T-helper 17 cell (primary cell): ENCODE measurements around the gene ADAM22. TPM values are rescaled to one million over a fixed set of nuclear protein-coding genes. Genes with fewer than 3 reads are reported as not detected.
A peak's percentile ranks its signal among the peaks of the same experiment; 100 is the strongest.
"Not testable (repeated sequence)": the region's sequence is repeated elsewhere in the genome, so short reads cannot be mapped to it uniquely, and the experiment has no call there.

Experiments used
- ATAC-seq: fragments of 150-1000 bp; cut with Tn5 transposase; 2 replicates; pipeline ENCODE4 v1.10.0; 2021; ENCODE audit warnings: mild to moderate bottlenecking, moderate library complexity
- DNase-seq, 3 donors: peaks; one replicate each; pipeline versions ENCODE4 v3.0.0 to v3.0.0-alpha.2; 2020 to 2021
- H3K9me3 ChIP-seq: one replicate; pipeline ENCODE4 v1.7.0; 2013; ENCODE audit warnings: low read length, mild to moderate bottlenecking; ENCODE audit not compliant: control insufficient read depth, poor library complexity, severe bottlenecking
- H3K27ac Mint-ChIP-seq: one replicate; pipeline ENCODE4 v1.8.0; 2022; ENCODE audit warnings: mild to moderate bottlenecking, moderate library complexity, mixed read lengths
- H3K27me3 Mint-ChIP-seq: one replicate; pipeline ENCODE4 v1.8.0; 2022; ENCODE audit warnings: mixed read lengths
- H3K36me3 Mint-ChIP-seq: one replicate; pipeline ENCODE4 v1.8.0; 2022; ENCODE audit warnings: low read depth, mixed read lengths
- H3K4me1 Mint-ChIP-seq: one replicate; pipeline ENCODE4 v1.8.0; 2022; ENCODE audit warnings: mild to moderate bottlenecking, mixed read lengths
- H3K4me3 Mint-ChIP-seq: one replicate; pipeline ENCODE4 v1.8.0; 2022; ENCODE audit warnings: mild to moderate bottlenecking, moderate library complexity, mixed read lengths
- total RNA-seq, 4 donors: library from RNA in 2 of 4; stranded (reverse) in 2 of 4; gene quantifications; one replicate each; pipeline ENCODE4 v1.2.3 and lab custom pipeline; 2022 to 2026

ADAM22 gene
- 1 to 10 TPM; 2.0 to 3.0 TPM for total RNA-seq
- total RNA-seq (lab: John Stamatoyannopoulos, UW): 5.2 to 6.4 reads per million in 2 donors

DNA sequence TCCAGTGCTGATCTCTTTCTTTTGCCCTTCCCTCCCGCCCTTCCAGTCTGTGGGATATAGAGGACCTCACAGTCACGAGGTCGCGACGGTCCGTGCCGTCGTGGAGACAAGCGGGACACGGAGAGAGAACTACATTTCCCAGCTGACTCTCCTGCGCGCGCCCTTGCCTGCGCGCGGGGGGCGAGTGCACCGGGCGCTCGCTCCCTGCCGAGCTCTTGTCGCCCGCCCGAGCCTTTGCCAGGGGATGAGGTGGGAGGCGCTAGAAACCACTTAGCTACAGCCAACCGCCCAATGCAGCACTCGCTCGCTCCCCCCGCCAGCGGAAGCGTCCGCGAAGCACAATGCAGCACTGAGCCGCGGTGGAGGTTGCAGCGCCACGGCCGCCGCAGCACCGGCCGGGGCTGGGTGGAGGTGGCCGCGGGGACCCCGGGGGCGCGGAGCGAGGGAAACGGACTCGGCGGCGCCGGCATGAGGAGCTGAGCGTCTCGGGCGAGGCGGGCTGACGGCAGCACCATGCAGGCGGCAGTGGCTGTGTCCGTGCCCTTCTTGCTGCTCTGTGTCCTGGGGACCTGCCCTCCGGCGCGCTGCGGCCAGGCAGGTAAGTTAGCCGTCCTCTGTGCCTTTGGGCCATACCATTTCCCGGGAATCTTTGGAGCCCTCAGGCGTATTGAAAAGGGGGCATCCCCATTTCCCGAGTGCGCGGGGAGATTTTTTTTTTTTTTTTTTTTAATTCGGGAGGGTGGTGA lies at the start of gene ADAM22:
Gene ADAM22, plus strand, starts transcription at position 299 of the 746 bp plus-strand sequence. Its CDS starts 215 bp downstream, at position 514.
- Mint-ChIP-seq H3K4me1 (peaks cover 12% of the 10 kb centered on the region), H3K4me3 (peak within 1 kb of the TSS; percentile 90), H3K36me3 (peaks cover 3% of the 10 kb centered on the region), H3K27ac (peak within 1 kb of the TSS; percentile 56), H3K27me3 (no peaks in the 10 kb centered on the region)
- DNase-seq (peak; percentile 57 to 63 (median 62)), ATAC-seq (peak; percentile 94)
- no peaks in the 10 kb centered on the region for H3K9me3 ChIP-seq

GRCh38 chr7:87885018-87885417 lies 49.0 kb upstream of the ADAM22 start:
- Mint-ChIP-seq H3K36me3 (peaks cover 11% of the 10 kb centered on the region), H3K4me1 (peaks cover 20% of the 10 kb centered on the region), H3K27ac (peak overlapping the region; percentile 1), H3K4me3 (no peak overlapping the region), H3K27me3 (no peaks in the 10 kb centered on the region)
- DNase-seq (no peak), ATAC-seq (no peak)
- no peaks in the 10 kb centered on the region for H3K9me3 ChIP-seq

GRCh38 chr7:87886875-87887274 lies 47.2 kb upstream of the ADAM22 start:
- Mint-ChIP-seq H3K27me3 (no peaks in the 10 kb centered on the region), H3K4me3 (no peak overlapping the region), H3K36me3 (peaks cover 11% of the 10 kb centered on the region), H3K27ac (no peak overlapping the region), H3K4me1 (peaks cover 15% of the 10 kb centered on the region)
- ATAC-seq (no peak), DNase-seq (no peak)
- no peaks in the 10 kb centered on the region for H3K9me3 ChIP-seq

GRCh38 chr7:87895363-87895762 lies 38.7 kb upstream of the ADAM22 start:
- Mint-ChIP-seq H3K36me3 (peaks cover 6% of the 10 kb centered on the region), H3K4me1 (peaks cover 7% of the 10 kb centered on the region), H3K4me3 (no peak overlapping the region), H3K27me3 (no peaks in the 10 kb centered on the region), H3K27ac (peak overlapping the region; percentile 49)
- no peaks in the 10 kb centered on the region for H3K9me3 ChIP-seq
- ATAC-seq (no peak), DNase-seq (no peak)

GRCh38 chr7:87899255-87899654 lies 34.8 kb upstream of the ADAM22 start:
- ATAC-seq (no peak), DNase-seq (no peak)
- Mint-ChIP-seq H3K27me3 (no peaks in the 10 kb centered on the region), H3K27ac (no peak overlapping the region), H3K4me1 (peaks cover 14% of the 10 kb centered on the region), H3K4me3 (no peak overlapping the region), H3K36me3 (peaks cover 12% of the 10 kb centered on the region)
- no peaks in the 10 kb centered on the region for H3K9me3 ChIP-seq

- not testable (repeated sequence) for H3K27me3 Mint-ChIP-seq, H3K36me3 Mint-ChIP-seq, H3K4me1 Mint-ChIP-seq, H3K27ac Mint-ChIP-seq, ATAC-seq, DNase-seq, H3K9me3 ChIP-seq, H3K4me3 Mint-ChIP-seq
These were observed 26.7 kb upstream of the ADAM22 start for GRCh38 chr7:87907136-87907906.

DNA sequence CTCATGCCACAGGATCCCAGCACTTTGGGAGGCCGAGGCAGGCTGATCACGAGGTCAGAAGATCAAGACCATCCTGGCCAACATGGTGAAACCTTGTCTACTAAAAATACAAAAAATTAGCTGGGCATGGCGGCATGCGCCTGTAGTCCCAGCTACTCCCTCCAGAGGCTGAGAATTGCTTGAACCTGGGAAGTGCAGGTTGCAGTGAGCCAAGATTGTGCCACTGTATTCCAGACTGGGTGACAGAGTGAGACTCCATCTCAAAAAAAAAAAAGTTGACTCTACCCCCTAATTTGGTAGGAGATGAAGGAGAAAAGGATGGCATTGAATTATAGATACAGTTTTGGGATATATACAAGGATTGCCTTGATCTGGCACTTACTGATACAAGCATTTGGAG lies 25.2 kb upstream of the ADAM22 start:
- H3K4me3 Mint-ChIP-seq, H3K27ac Mint-ChIP-seq, H3K4me1 Mint-ChIP-seq: not testable (repeated sequence)

DNA sequence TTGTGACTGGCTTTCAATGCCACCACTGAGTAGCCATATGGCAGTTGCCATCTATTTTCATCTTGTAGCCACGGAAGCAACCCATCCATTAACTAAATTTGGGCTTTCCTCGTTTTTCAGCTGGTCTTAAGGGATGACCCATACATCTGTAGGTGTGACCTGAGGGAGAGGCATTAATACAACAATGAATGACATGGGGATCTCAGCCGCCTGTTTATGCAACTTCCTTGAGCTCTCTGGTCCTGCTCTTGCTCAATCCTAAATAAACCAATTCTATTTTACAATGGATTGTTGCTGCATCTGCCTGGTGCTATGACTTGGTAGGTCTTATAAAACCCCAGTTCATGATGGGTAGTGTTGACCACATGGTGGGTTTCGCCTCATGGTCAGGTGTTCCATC lies 21.9 kb upstream of the ADAM22 start:
- H3K36me3 Mint-ChIP-seq: peaks cover 3% of the 10 kb centered on the region
- no peak overlapping the region for H3K27ac Mint-ChIP-seq
- no peak overlapping the region for H3K4me3 Mint-ChIP-seq
- ATAC-seq (no peak), DNase-seq (no peak)
- H3K27me3 Mint-ChIP-seq: peaks cover 6% of the 10 kb centered on the region
- no peaks in the 10 kb centered on the region for H3K9me3 ChIP-seq
- H3K4me1 Mint-ChIP-seq: peaks cover 2% of the 10 kb centered on the region

More for the DNA sequence above, 25.2 kb upstream of the ADAM22 start:
- not testable (repeated sequence) for DNase-seq, ATAC-seq, H3K36me3 Mint-ChIP-seq, H3K27me3 Mint-ChIP-seq, H3K9me3 ChIP-seq

- ATAC-seq (no peak), DNase-seq (no peak)
- Mint-ChIP-seq H3K36me3 (peaks cover 2% of the 10 kb centered on the region), H3K27ac (no peak overlapping the region), H3K27me3 (peaks cover 32% of the 10 kb centered on the region), H3K4me3 (no peak overlapping the region), H3K4me1 (no peaks in the 10 kb centered on the region)
- no peaks in the 10 kb centered on the region for H3K9me3 ChIP-seq
These were observed 15.3 kb upstream of the ADAM22 start for GRCh38 chr7:87918740-87919139.

- H3K4me3 Mint-ChIP-seq: no peak overlapping the region
- H3K4me1 Mint-ChIP-seq: no peaks in the 10 kb centered on the region
- H3K9me3 ChIP-seq: no peaks in the 10 kb centered on the region
- no peak overlapping the region for H3K27ac Mint-ChIP-seq
- H3K27me3 Mint-ChIP-seq: peaks cover 34% of the 10 kb centered on the region
- peaks cover 3% of the 10 kb centered on the region for H3K36me3 Mint-ChIP-seq
- ATAC-seq: no peak
- DNase-seq: no peak
These were observed 14.2 kb upstream of the ADAM22 start for GRCh38 chr7:87919875-87920274.

GRCh38 chr7:87920578-87920977 lies 13.5 kb upstream of the ADAM22 start:
- Mint-ChIP-seq H3K36me3 (peaks cover 3% of the 10 kb centered on the region), H3K27me3 (peaks cover 34% of the 10 kb centered on the region), H3K4me1 (no peaks in the 10 kb centered on the region), H3K4me3 (no peak overlapping the region), H3K27ac (no peak overlapping the region)
- DNase-seq: no peak
- H3K9me3 ChIP-seq: no peaks in the 10 kb centered on the region
- ATAC-seq: no peak

DNA sequence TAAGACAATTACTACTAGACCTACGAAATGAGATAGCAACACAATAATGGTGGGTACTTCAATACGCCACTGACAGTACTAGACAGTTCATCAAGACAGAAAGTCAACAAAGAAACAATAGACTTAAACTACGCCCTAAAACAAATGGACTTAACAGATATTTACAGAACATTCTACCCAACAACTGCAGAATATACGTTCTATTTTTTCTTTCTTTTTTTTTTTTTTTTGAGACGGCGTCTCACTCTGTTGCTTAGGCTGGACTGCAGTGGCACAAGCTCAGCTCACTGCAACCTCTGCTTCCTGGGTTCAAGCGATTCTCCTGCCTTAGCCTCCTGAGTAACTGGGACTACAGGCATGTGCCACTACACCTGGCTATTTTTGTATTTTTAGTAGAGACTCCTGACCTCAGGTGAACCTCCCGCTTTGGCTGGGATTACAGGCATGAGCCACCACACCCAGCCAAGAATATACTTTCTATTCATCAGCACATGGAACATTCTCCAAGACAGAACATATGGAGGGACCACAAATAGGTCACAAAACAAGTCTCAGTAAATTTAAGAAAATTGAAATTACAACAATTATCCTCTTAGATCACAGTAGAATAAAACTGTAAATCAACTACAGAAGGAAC lies 11.2 kb upstream of the ADAM22 start:
- H3K36me3 Mint-ChIP-seq, H3K27ac Mint-ChIP-seq: not testable (repeated sequence)

More for the DNA sequence above, 11.2 kb upstream of the ADAM22 start:
- not testable (repeated sequence) for H3K9me3 ChIP-seq, H3K4me3 Mint-ChIP-seq, ATAC-seq, DNase-seq, H3K4me1 Mint-ChIP-seq
- peaks cover 28% of the 10 kb centered on the region for H3K27me3 Mint-ChIP-seq
